ENCODE results near the gene TMPRSS15.

The TMPRSS15 gene

GRCh38 chr21:18235545-18235944, 168.0 kb downstream of the TMPRSS15 start:
- no peak for DNase-seq

GRCh38 chr21:18228060-18228739, 175.4 kb downstream of the TMPRSS15 start:
- DNase-seq = no peak

GRCh38 chr21:18222346-18222745, 181.2 kb downstream of the TMPRSS15 start:
- no peak for DNase-seq

GRCh38 chr21:18220498-18220897, 183.1 kb downstream of the TMPRSS15 start:
- no peak for DNase-seq

All from stimulated activated naive CD4-positive, alpha-beta T cell treated with Interleukin-2 at 50 U/mL for 16 hours (primary cell).